AG08395 (cell line): ENCODE measurements around the gene SREBF1.

Source experiments
- DNase-seq: peaks from one replicate; pipeline ENCODE4 v3.0.0; 2012; ENCODE audit warnings: mixed read lengths, low spot score

SREBF1 gene

GRCh38 chr17:17824783-17825614, 11.8 kb downstream of the SREBF1 start:
- no peak for DNase-seq

DNA sequence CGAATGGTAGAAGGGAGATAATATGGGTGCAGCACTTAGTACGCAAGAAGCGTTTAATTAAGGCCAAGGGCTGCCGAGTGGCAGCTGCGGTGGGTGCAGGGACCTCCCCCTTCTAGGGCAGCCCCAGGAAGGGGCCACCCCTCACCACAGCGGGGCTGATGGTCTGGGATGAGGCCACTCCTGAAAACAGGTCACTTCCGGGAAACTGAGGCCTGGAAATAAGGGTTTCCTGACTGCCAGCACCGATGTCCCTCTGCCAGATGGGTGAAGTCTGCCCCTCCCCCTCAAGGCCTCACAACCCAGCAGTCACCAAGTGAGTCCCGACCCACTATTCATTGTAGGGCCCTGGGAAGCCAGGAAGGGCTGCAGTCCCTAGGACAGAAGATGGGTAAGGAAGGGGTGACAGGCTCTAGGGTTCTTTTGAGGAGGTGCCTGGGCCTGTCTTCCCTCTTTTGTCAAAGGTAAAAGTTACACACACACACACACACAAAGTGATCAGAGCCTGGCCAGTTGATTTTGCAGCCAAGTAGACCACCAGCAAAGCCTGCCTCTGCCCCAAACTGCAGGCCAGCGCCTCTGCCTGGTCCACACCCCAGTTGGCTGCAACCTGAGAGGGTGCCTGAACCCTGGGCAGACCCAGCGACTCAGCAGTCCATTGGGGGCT, 12.5 kb downstream of the SREBF1 start:
- no peak for DNase-seq

GRCh38 chr17:17823433-17824118, 13.2 kb downstream of the SREBF1 start:
- peak; percentile 98 for DNase-seq

GRCh38 chr17:17822616-17823015, 14.2 kb downstream of the SREBF1 start:
- DNase-seq: no peak

- DNase-seq: peak; percentile 90
Observed at GRCh38 chr17:17822189-17822588, 14.6 kb downstream of the SREBF1 start.

DNA sequence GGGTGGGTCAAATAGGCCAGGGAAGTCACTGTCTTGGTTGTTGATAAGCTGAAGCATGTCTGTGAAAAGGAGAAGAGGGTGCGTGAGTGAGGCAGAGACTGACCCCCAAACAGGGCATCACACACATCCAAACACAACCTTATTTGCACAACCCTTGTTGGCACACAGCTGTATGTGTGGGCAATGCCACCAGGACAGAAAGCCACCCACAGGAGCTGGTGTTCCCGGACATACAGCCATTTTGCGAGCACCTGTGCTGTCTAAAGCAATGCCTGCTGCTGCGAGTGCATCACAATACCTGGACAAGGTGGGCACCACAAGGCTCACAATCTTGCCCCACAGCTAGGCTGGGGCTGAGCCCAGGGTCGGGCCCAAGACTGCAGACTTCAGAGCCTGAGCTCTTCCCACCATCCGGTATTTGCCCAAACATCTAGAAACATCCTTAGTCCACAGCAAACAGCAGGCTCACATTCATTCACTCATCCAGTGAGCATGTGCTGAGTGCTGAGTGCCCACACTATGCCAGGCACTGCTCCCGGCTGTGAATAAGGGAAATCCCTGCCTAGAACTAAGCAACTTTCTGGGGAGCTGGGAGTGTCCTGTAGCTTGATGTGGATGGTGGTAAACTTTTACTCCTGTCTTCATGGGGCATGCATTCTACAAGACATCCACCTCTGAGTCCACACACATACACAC, 16.2 kb downstream of the SREBF1 start:
- DNase-seq: no peak

GRCh38 chr17:17820046-17820445, 16.7 kb downstream of the SREBF1 start:
- no peak for DNase-seq

DNA sequence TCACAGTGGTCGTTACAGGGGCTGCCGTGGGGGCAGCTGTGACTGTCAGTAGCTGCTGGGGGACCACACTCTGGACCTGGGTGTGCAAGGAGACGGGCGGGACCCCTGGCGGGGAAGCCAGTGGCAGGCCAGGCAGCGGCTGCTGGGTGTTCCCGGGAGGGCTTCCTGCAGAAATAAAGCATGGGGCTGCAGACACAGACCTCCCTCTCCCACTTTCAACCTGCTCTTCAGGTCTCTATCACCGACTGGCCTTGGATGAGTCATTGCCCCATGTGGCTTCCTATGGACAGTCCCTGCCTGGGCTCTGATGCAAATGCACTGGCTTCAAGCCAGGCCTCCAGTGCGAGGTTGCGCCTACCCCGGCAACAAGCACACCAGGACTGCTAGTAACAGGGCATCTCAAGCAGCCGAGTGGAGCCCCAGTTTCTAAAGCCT, 17.2 kb downstream of the SREBF1 start:
- DNase-seq: peak; percentile 91

GRCh38 chr17:17819111-17819510, 17.7 kb downstream of the SREBF1 start:
- no peak for DNase-seq

DNA sequence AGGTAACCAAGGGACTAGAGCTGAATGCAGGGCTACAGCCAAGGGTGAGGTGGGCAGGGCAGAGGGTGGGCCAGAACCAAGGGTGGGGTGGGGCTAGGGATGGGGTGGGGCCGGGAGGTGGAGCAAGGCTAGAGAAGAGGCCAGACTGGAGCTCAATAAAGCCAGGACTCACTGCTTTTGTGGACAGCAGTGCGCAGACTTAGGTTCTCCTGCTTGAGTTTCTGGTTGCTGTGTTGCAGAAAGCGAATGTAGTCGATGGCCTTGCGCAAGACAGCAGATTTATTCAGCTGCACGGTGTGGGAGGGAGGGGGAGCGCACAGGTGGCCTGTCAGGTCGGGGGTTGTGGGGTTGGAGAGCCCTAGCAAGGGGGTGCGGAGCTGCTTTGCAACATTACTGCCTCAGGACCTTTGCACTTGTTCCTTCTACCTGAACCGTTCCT, 18.7 kb downstream of the SREBF1 start:
- peak; percentile 62 for DNase-seq

GRCh38 chr17:17817552-17817947, 19.2 kb downstream of the SREBF1 start:
- no peak for DNase-seq

DNA sequence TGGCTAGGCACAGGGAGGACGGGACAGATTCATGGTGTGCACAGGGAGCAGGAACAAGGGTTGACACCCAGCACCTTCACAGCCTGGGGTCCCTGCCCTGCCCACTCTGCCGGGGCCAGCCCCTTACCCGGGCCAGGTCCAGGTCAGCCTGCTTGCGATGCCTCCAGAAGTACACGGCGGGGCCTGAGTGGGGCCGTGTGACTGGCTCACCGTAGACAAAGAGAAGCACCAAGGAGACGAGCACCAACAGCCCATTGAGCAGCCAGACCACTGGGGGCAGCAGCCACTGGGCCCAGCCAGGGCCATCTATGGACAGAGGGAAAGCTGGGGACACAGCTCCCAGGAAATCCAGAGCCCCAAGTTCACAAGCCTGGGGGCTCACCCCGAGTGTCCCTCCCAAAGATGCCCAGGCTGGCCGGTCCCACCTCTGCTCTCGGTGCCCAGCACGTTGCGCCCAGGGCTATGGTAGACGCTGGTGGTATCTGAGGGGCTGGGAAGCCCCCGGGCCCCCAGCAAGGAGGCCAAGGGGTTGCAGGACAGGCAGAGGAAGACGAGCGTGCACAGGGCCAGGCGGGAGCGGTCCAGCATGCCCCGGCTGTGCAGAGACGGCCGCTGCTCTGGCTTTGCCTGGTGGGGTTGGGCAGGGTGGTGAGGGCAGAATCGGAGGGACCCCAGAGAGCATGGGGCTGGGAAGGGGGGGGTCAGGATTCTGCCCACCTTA, 19.8 kb downstream of the SREBF1 start:
- DNase-seq: no peak

- DNase-seq: no peak
Observed at GRCh38 chr17:17816240-17816814, 20.5 kb downstream of the SREBF1 start.

GRCh38 chr17:17815436-17816200, 21.2 kb downstream of the SREBF1 start:
- no peak for DNase-seq

DNA sequence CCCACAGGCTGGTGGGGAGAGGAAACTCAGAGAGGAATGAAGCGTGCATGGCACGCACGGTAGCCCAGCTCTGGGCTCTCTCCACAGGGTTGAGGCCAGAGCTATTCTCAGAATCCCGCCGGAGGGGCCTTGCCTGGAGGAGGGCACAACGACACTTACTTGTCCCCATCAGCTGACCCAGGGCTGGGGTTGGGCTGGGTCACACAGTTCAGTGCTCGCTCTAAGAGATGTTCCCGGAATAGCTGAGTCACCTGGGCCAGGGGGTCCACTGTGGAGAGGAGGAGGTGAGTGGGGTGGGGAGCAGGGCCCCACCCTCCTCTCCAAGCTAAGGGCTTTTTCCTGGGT, 21.8 kb downstream of the SREBF1 start:
- no peak for DNase-seq

- DNase-seq: no peak
Observed at GRCh38 chr17:17814162-17815061, 22.4 kb downstream of the SREBF1 start.

GRCh38 chr17:17813725-17814095, 23.1 kb downstream of the SREBF1 start:
- DNase-seq: no peak

GRCh38 chr17:17813055-17813724, 23.6 kb downstream of the SREBF1 start:
- DNase-seq: no peak
